H1 (cell line): Measurements from ENCODE around the gene SLC35F1. TPM values are rescaled to one million over a fixed set of nuclear protein-coding genes. Genes with fewer than 3 reads are reported as not detected.

Experiments used
- CTCF ChIA-PET: fragments of 300-600 bp; sonication (Branson Sonifier 250); formaldehyde crosslinking; loops from one replicate; lab custom pipeline; 2021; ENCODE audit not compliant: partially characterized antibody; lab: Charles Lee
- POLR2A ChIA-PET: fragments of 300-600 bp; sonication (Branson Sonifier 250); formaldehyde crosslinking; loops from one replicate; lab custom pipeline; 2021; ENCODE audit warnings: inconsistent platforms; ENCODE audit not compliant: partially characterized antibody; lab: Charles Lee
- DNase-seq, 2 experiments: peaks; one replicate each; pipeline versions ENCODE4 v3.0.0 to v3.0.0-alpha.2; 2010 to 2022; ENCODE audit warnings: low spot score in 2 of 2, low read depth in 1 of 2, mixed read lengths in 1 of 2
- FAIRE-seq: peaks from 2 replicates; lab custom pipeline; 2011; peaks lifted over from hg19 to GRCh38; lab: Jason Lieb, UNC
- H2AFZ ChIP-seq: 2 replicates; pipeline ENCODE4 v1.8.1; 2012; ENCODE audit warnings: low read length, inconsistent platforms
- H2AK5ac ChIP-seq: 2 replicates; pipeline ENCODE4 v1.6.1; 2013; ENCODE audit warnings: low read depth, low read length
- H2BK120ac ChIP-seq: replicated peaks from 2 replicates; pipeline ENCODE3; 2013; ENCODE audit warnings: low read depth, low read length, inconsistent platforms
- H2BK12ac ChIP-seq: 2 replicates; pipeline ENCODE4 v1.6.1; 2013; ENCODE audit warnings: low read depth, low read length
- H2BK15ac ChIP-seq: 2 replicates; pipeline ENCODE4 v1.6.1; 2013; ENCODE audit warnings: low read length
- H2BK20ac ChIP-seq: 2 replicates; pipeline ENCODE4 v1.6.1; 2013; ENCODE audit warnings: low read length
- H2BK5ac ChIP-seq: 2 replicates; pipeline ENCODE4 v1.6.1; 2013; ENCODE audit warnings: low read depth, low read length
- H3K14ac ChIP-seq: 2 replicates; pipeline ENCODE4 v1.6.1; 2013; ENCODE audit warnings: inconsistent platforms; ENCODE audit not compliant: insufficient read length
- H3K18ac ChIP-seq: 2 replicates; pipeline ENCODE4 v1.6.1; 2013; ENCODE audit warnings: low read length; ENCODE audit errors: extremely low read depth
- H3K23ac ChIP-seq: 2 replicates; pipeline ENCODE4 v1.6.1; 2013; ENCODE audit warnings: inconsistent platforms; ENCODE audit not compliant: insufficient read length
- H3K23me2 ChIP-seq: 2 replicates; pipeline ENCODE4 v1.6.1; 2013; ENCODE audit warnings: low read depth, low read length
- H3K27ac ChIP-seq: 2 replicates; pipeline ENCODE4 v1.6.1; 2011; ENCODE audit warnings: low read depth, low read length, inconsistent platforms
- H3K27me3 ChIP-seq, 4 experiments: replicated peaks in 1 of 4; 1 replicate in 1 of 4; 2 replicates in 3 of 4; pipeline versions ENCODE4 v1.6.1 to v1.8.1; 2011 to 2013; ENCODE audit warnings: low read length in 3 of 4, mild to moderate bottlenecking in 3 of 4, inconsistent platforms in 2 of 4, mixed read lengths in 2 of 4, moderate library complexity in 1 of 4; ENCODE audit not compliant: control insufficient read depth in 3 of 4, insufficient read depth in 3 of 4; ENCODE audit errors: extremely low read depth in 1 of 4
- H3K36me3 ChIP-seq, 4 experiments: 2 replicates each; pipeline versions ENCODE4 v1.6.1 to v1.8.1; 2011 to 2013; ENCODE audit warnings: mild to moderate bottlenecking in 4 of 4, low read length in 3 of 4, moderate library complexity in 2 of 4, control low read depth in 1 of 4, inconsistent platforms in 1 of 4; ENCODE audit not compliant: insufficient read depth in 4 of 4, control insufficient read depth in 2 of 4
- H3K4ac ChIP-seq: replicated peaks from 2 replicates; pipeline ENCODE3; 2013; ENCODE audit warnings: low read length, low read depth, mixed read lengths, inconsistent platforms; ENCODE audit not compliant: insufficient read length
- H3K4me1 ChIP-seq, 4 experiments: replicated peaks in 1 of 4; 1 replicate in 1 of 4; 2 replicates in 3 of 4; pipeline versions ENCODE4 v1.6.1 to v1.8.1; 2011 to 2013; ENCODE audit warnings: low read length in 3 of 4, inconsistent platforms in 2 of 4, mixed read lengths in 1 of 4; ENCODE audit not compliant: insufficient read depth in 4 of 4, control insufficient read depth in 3 of 4
- H3K4me2 ChIP-seq, 2 experiments: 2 replicates each; pipeline versions ENCODE4 v1.6.1 to v1.8.1; 2011 to 2013; ENCODE audit warnings: low read depth in 2 of 2, low read length in 2 of 2, control low read depth in 1 of 2, inconsistent platforms in 1 of 2, mild to moderate bottlenecking in 1 of 2; ENCODE audit not compliant: insufficient read depth in 1 of 2
- H3K4me3 ChIP-seq, 4 experiments: fragments of 200-600, 300-600 bp in 1 of 4; sonication (generic), shearing (Covaris generic), sonication (Bioruptor Twin) in 1 of 4; 2 replicates each; pipeline versions ENCODE4 v1.5.1 to v1.8.1; 2011 to 2016; ENCODE audit warnings: low read length in 4 of 4, low read depth in 3 of 4, control low read depth in 2 of 4, inconsistent platforms in 2 of 4, mild to moderate bottlenecking in 2 of 4, mixed read lengths in 1 of 4, moderate library complexity in 1 of 4; ENCODE audit not compliant: insufficient read depth in 2 of 4; ENCODE audit errors: extremely low read depth in 1 of 4
- H3K56ac ChIP-seq: replicated peaks from 2 replicates; pipeline ENCODE3; 2013; ENCODE audit warnings: low read depth, mild to moderate bottlenecking, mixed read lengths, low read length, inconsistent platforms; ENCODE audit not compliant: insufficient read length
- H3K79me1 ChIP-seq: 2 replicates; pipeline ENCODE4 v1.6.1; 2013; ENCODE audit warnings: low read depth, low read length, control low read depth
- H3K79me2 ChIP-seq, 2 experiments: 2 replicates each; pipeline versions ENCODE4 v1.6.1 to v1.8.1; 2012 to 2013; ENCODE audit warnings: low read length in 2 of 2, mild to moderate bottlenecking in 2 of 2, inconsistent platforms in 1 of 2; ENCODE audit not compliant: insufficient read depth in 2 of 2, control insufficient read depth in 1 of 2
- H3K9ac ChIP-seq, 4 experiments: replicated peaks in 1 of 4; 1 replicate in 1 of 4; 2 replicates in 3 of 4; pipeline versions ENCODE4 v1.6.1 to v1.8.1; 2011 to 2013; ENCODE audit warnings: low read depth in 3 of 4, low read length in 3 of 4, control low read depth in 2 of 4, mild to moderate bottlenecking in 2 of 4, moderate library complexity in 2 of 4, inconsistent platforms in 1 of 4; ENCODE audit errors: extremely low read depth in 1 of 4
- H3K9me3 ChIP-seq, 2 experiments: 2 replicates each; pipeline versions ENCODE4 v1.6.1 to v1.8.1; 2012 to 2013; ENCODE audit warnings: mild to moderate bottlenecking in 2 of 2, moderate library complexity in 2 of 2, control low read depth in 1 of 2, inconsistent platforms in 1 of 2, low read depth in 1 of 2, low read length in 1 of 2, mixed read lengths in 1 of 2; ENCODE audit not compliant: insufficient read depth in 2 of 2
- H4K20me1 ChIP-seq, 2 experiments: replicated peaks in 1 of 2; 2 replicates each; pipeline versions ENCODE3 to v1.8.1; 2011 to 2013; ENCODE audit warnings: inconsistent platforms in 2 of 2, low read length in 2 of 2, mild to moderate bottlenecking in 1 of 2; ENCODE audit not compliant: insufficient read depth in 2 of 2, control insufficient read depth in 1 of 2
- H4K5ac ChIP-seq: 2 replicates; pipeline ENCODE4 v1.6.1; 2013; ENCODE audit warnings: low read length, low read depth, mixed read lengths, inconsistent platforms; ENCODE audit not compliant: insufficient read length
- H4K8ac ChIP-seq: 2 replicates; pipeline ENCODE4 v1.8.0; 2013; ENCODE audit warnings: mild to moderate bottlenecking, moderate library complexity, low read length, inconsistent platforms; ENCODE audit not compliant: insufficient read depth; ENCODE audit errors: extremely low read depth
- H4K91ac ChIP-seq: replicated peaks from 2 replicates; pipeline ENCODE3; 2013; ENCODE audit warnings: low read length, mixed read lengths, inconsistent platforms; ENCODE audit not compliant: insufficient read length
- ATF3 ChIP-seq: IDR thresholded peaks from 2 replicates; pipeline ENCODE4 v1.6.1; 2011; ENCODE audit warnings: low read depth, mild to moderate bottlenecking, low read length; ENCODE audit not compliant: insufficient read depth
- NRF1 ChIP-seq: IDR thresholded peaks from 2 replicates; pipeline ENCODE4 v1.6.1; 2011; ENCODE audit warnings: mild to moderate bottlenecking, low read depth, low read length, improper control_type of control experiment
- WGBS, 2 experiments: shearing (Covaris generic) in 1 of 2; methylation state at CpG; one replicate each; pipeline versions ENCODE4 v1.1.6 to v1.1.7; 2013 to 2015; ENCODE audit warnings: low lambda C conversion rate in 2 of 2, mixed read lengths in 2 of 2, inconsistent platforms in 1 of 2, low coverage in 1 of 2, missing lambda C conversion rate in 1 of 2; ENCODE audit not compliant: insufficient replicate concordance in 2 of 2, insufficient coverage in 1 of 2, insufficient read length in 1 of 2; ENCODE audit errors: extremely low coverage in 1 of 2, missing lambda C conversion rate in 1 of 2; 5-methylcytosine and 5-hydroxymethylcytosine counted together
- polyA plus RNA-seq, 7 experiments: library from polyadenylated mRNA; depleted of rRNA in 3 of 7; stranded (reverse) in 5 of 7; unstranded in 2 of 7; fragments of >200 nt in 5 of 7; fragments of 200-250 nt in 2 of 7; gene quantifications; 1 replicate in 5 of 7; 2 replicates in 1 of 7; 4 replicates in 1 of 7; pipeline versions ENCODE4 v1.2.1 to v1.2.3, GENCODE V29; 2011 to 2013; ENCODE audit warnings: missing spikeins in 2 of 7, mixed read lengths in 2 of 7
- total RNA-seq: library from RNA; stranded (reverse); fragmentation: NEBNext Ultra II Directional; extraction: Animal tissue kit (Norgen Biotek cat#: 25700); gene quantifications from 2 replicates; pipeline ENCODE4 v1.2.1, GENCODE V29; 2021

The SLC35F1 gene
- total and polyA plus RNA-seq, 2 of the 8 experiments (the other 6 are each of a cell fraction or from before 2014, with no cell fraction given), result 7.0 to 10.0 TPM

- H2BK12ac ChIP-seq, result no peak overlapping the region
- WGBS, 2 experiments, result 92% methylated on average over 8 of the region's 8 CpGs; no CpG with 5 or more reads in 1 of the 2 experiments
- no peak for FAIRE-seq
- H4K91ac ChIP-seq, result no peak overlapping the region
- no peaks in the 10 kb centered on the region for H3K23me2 ChIP-seq
- no peak overlapping the region for H2BK15ac ChIP-seq
- H4K5ac ChIP-seq, result no peak overlapping the region
- H3K18ac ChIP-seq, result no peak overlapping the region
- H3K4me2 ChIP-seq, result no peak overlapping the region
- no peak overlapping the region for H2BK5ac ChIP-seq
- no peak overlapping the region for H3K4ac ChIP-seq
- no peak overlapping the region for H3K14ac ChIP-seq
- H3K4me3 ChIP-seq, result no peak overlapping the region
- POLR2A ChIA-PET, result no interaction called here
- no peak overlapping the region for H2BK20ac ChIP-seq
- H3K27ac ChIP-seq, result no peak overlapping the region
- H2AK5ac ChIP-seq, result no peak overlapping the region
- DNase-seq, result no peak
- no peaks in the 10 kb centered on the region for H4K20me1 ChIP-seq
- H3K9ac ChIP-seq, result no peak overlapping the region
- H3K79me1 ChIP-seq, result no peaks in the 10 kb centered on the region; the same call in 1 of the 2 replicates
- no peak overlapping the region for H3K23ac ChIP-seq
- H3K9me3 ChIP-seq, result peaks cover 5 to 6% of the 10 kb centered on the region in 2 experiments; a peak in 2 of 4 replicates
- H3K36me3 ChIP-seq, result no peaks in the 10 kb centered on the region; a peak in 1 of 8 replicates
- no peak overlapping the region; the same call in 1 of the 2 replicates for H2AFZ ChIP-seq
- TF ChIP-seq NRF1 (no peak), ATF3 (no peak)
- H3K27me3 ChIP-seq, result no peaks in the 10 kb centered on the region
- no peak overlapping the region for H2BK120ac ChIP-seq
- H3K79me2 ChIP-seq, result no peaks in the 10 kb centered on the region
- H3K56ac ChIP-seq, result no peak overlapping the region
- CTCF ChIA-PET, result interaction anchor here (1.2 to 2.9 kb wide), 2 partner anchors 18 to 19 kb away, joined by 4 to 12 read pairs; no protein-coding TSS in a partner anchor
- no peaks in the 10 kb centered on the region for H3K4me1 ChIP-seq
- H4K8ac ChIP-seq, result no peak overlapping the region
These were observed 154.6 kb downstream of the SLC35F1 start for GRCh38 chr6:118061666-118062065.
